Heart left ventricle (tissue), 16 donors: ENCODE measurements around the gene CFAP47. TPM values are rescaled to one million over a fixed set of nuclear protein-coding genes. Genes with fewer than 3 reads are reported as not detected.

Experiments used
- ATAC-seq, 4 donors: fragments of 200-7000 bp; cut with Tn5 transposase; one replicate each; pipeline ENCODE4 v1.9.1; 2020 to 2022; ENCODE audit warnings: moderate library complexity in 4 of 4, mild to moderate bottlenecking in 3 of 4, moderate number of reproducible peaks in 1 of 4
- DNase-seq, 5 donors: peaks; one replicate each; pipeline ENCODE4 v3.0.0-alpha.2; 2020
- H3K27ac ChIP-seq, 12 donors: fragments of 200-600 bp; sonication (generic) in 4 of 12; one replicate each; pipeline versions ENCODE4 v1.5.0 to v1.8.0; 2016 to 2022; ENCODE audit warnings: mild to moderate bottlenecking in 2 of 12
- H3K27me3 ChIP-seq, 9 donors: fragments of 200-600 bp; sonication (generic) in 2 of 9; one replicate each; pipeline versions ENCODE4 v1.5.1 to v1.8.0; 2016 to 2022; ENCODE audit warnings: mild to moderate bottlenecking in 3 of 9
- H3K36me3 ChIP-seq, 9 donors: fragments of 200-600 bp; sonication (generic) in 2 of 9; one replicate each; pipeline versions ENCODE4 v1.5.0 to v1.8.0; 2018 to 2022; ENCODE audit warnings: mild to moderate bottlenecking in 2 of 9
- H3K4me1 ChIP-seq, 12 donors: fragments of 200-600 bp; sonication (generic) in 4 of 12; one replicate each; pipeline versions ENCODE4 v1.5.0 to v1.8.0; 2016 to 2022; ENCODE audit warnings: mild to moderate bottlenecking in 3 of 12
- H3K4me3 ChIP-seq, 12 donors: fragments of 200-600 bp; sonication (generic) in 4 of 12; one replicate each; pipeline versions ENCODE4 v1.5.0 to v1.8.0; 2017 to 2022; ENCODE audit warnings: mild to moderate bottlenecking in 9 of 12, moderate library complexity in 4 of 12
- H3K9me3 ChIP-seq, 12 donors: fragments of 200-600 bp; sonication (generic) in 4 of 12; one replicate each; pipeline versions ENCODE4 v1.5.0 to v1.8.0; 2016 to 2022; ENCODE audit warnings: mild to moderate bottlenecking in 1 of 12
- CTCF ChIP-seq, 12 donors: fragments of 200-600 bp; sonication (generic) in 4 of 12; IDR thresholded peaks; one replicate each; pipeline versions ENCODE4 v1.5.0 to v1.8.0; 2018 to 2022; ENCODE audit warnings: antibody characterized with exemption in 12 of 12, mild to moderate bottlenecking in 5 of 12
- POLR2A ChIP-seq, 2 donors: fragments of 450-650 bp; IDR thresholded peaks; one replicate each; pipeline ENCODE4 v1.6.1; 2017; ENCODE audit warnings: antibody characterized with exemption in 2 of 2, mild to moderate bottlenecking in 2 of 2, moderate library complexity in 2 of 2
- WGBS, 4 donors: extraction: QIAGEN DNeasy Blood & Tissue Kit in 2 of 4; methylation state at CpG; one replicate each; pipeline versions ENCODE4 v1.1.5 to v1.1.7; 2013 to 2018; 5-methylcytosine and 5-hydroxymethylcytosine counted together
- intact Hi-C, 10 donors: fragments of 100-400 bp; cut with DNase I; formaldehyde crosslinking; loops; one replicate each; pipeline versions ENCODE4 v1.11.1 to v1.14.2; 2022
- polyA plus RNA-seq, 2 donors: library from polyadenylated mRNA; stranded (reverse); fragments of 200-250 nt; gene quantifications; one replicate each; pipeline ENCODE4 v1.2.3, GENCODE V29; 2013
- total RNA-seq, 9 donors: library from RNA; depleted of rRNA in 2 of 9; stranded (reverse); fragments of >200 nt in 2 of 9; fragmentation: NEBNext Ultra II Directional in 3 of 9; extraction: Animal tissue kit (Norgen Biotek cat#: 25700) in 3 of 9; gene quantifications; one replicate each; pipeline versions ENCODE4 v1.1.0 to v1.2.4, GENCODE V29; 2016 to 2023
- donor health status: ischemic (EF 13 %, LVEDD 7.1; RV severe dilation, severe dysfunction).
- donor health status: healthy with polysubstance abuse.
- donor health status: DM: no; HTN: yes; CAD: no.
- donor health status: DM: no; HTN: no; CAD: no.
- donor health status: ischemic (EF 25% LVEDD 6.9; RV normal size, moderate dysfunction).
- donor health status: ischemic (EF 25% LVEDD 5.7; RV mildly dilated, moderate dysfunction).
- donor health status: healthy.
- donor health status: DM: yes; HTN: yes; CAD: no.
- donor health status: ischemic (EF 35%, LVEDD 5.7; RV mildly dilated, moderate dysfunction).
- donor health status: nonischemic (EF 11% LVEDD 7.7; RV severe dilation, severe dysfunction).
- donor health status: DM: yes; HTN: yes; CAD: no.
- donor health status: PGD.
- donor health status: ischemic (EF 29% LVEDD 5.4; RV normal size, mild dysfunction).
- donor health status: nonischemic (EF 23%, LVEDD 6.1; RV moderate dilation, normal function).

CFAP47 gene
- total and polyA plus RNA-seq, 11 donors = not detected

- no peaks in the 10 kb centered on the region for H3K36me3 ChIP-seq
- no peak for DNase-seq
- no peak overlapping the region for H3K27ac ChIP-seq
- peaks cover 0 to 4% (median 0%) of the 10 kb centered on the region in 9 donors for H3K27me3 ChIP-seq
- no peak for ATAC-seq
- no peak for TF ChIP-seq CTCF (IDR thresholded peaks at IDR 0.05)
- TF ChIP-seq POLR2A (IDR thresholded peaks at IDR 0.05) = no peak
- H3K4me1 ChIP-seq = no peaks in the 10 kb centered on the region
- 41 to 57% (median 49%) methylated on average over 3 of the region's 3 CpGs for WGBS, 4 donors
- H3K4me3 ChIP-seq = no peak overlapping the region
- H3K9me3 ChIP-seq = no peaks in the 10 kb centered on the region
- intact Hi-C loops = no loop called here
Observed at GRCh38 chrX:36431819-36432218, 512.3 kb downstream of the CFAP47 start.

GRCh38 chrX:36434522-36434921 lies 515.0 kb downstream of the CFAP47 start:
- Histone ChIP-seq H3K4me1 (no peaks in the 10 kb centered on the region), H3K4me3 (no peak overlapping the region), H3K27me3 (peaks cover 0 to 4% (median 0%) of the 10 kb centered on the region in 9 donors), H3K36me3 (no peaks in the 10 kb centered on the region), H3K27ac (no peak overlapping the region), H3K9me3 (no peaks in the 10 kb centered on the region)
- TF ChIP-seq CTCF (IDR thresholded peaks at IDR 0.05) (no peak), POLR2A (IDR thresholded peaks at IDR 0.05) (no peak)
- DNase-seq = no peak
- intact Hi-C loops = no loop called here
- no peak for ATAC-seq
- WGBS, 4 donors = 72 to 90% (median 80%) methylated on average over 1 of the region's 1 CpG

Other genes with a start within 250 kb of the CFAP47 start
- gene MAGEB16, start 121.4 kb upstream of the CFAP47 start, total RNA-seq = not detected
- gene MAGEB16, start 121.4 kb upstream of the CFAP47 start, polyA plus RNA-seq = not detected